Measurements from ENCODE around the gene LGALS7.

The LGALS7 gene

GRCh38 chr19:38739440-38740256, 33.7 kb downstream of the LGALS7 start:
- DNase-seq (ENCODE audit: low read depth), result no peak

- no peak for DNase-seq (ENCODE audit: low read depth)
Measured at GRCh38 chr19:38737921-38738737, 35.2 kb downstream of the LGALS7 start.

- no peak for DNase-seq (ENCODE audit: low read depth)
Measured at GRCh38 chr19:38737281-38737865, 35.9 kb downstream of the LGALS7 start.

- DNase-seq (ENCODE audit: low read depth), result no peak
Measured at GRCh38 chr19:38736413-38737280, 36.7 kb downstream of the LGALS7 start.

- DNase-seq (ENCODE audit: low read depth), result no peak
Measured at GRCh38 chr19:38736036-38736412, 37.3 kb downstream of the LGALS7 start.

- no peak for DNase-seq (ENCODE audit: low read depth)
Measured at GRCh38 chr19:38735257-38735686, 38.0 kb downstream of the LGALS7 start.

- no peak for DNase-seq (ENCODE audit: low read depth)
Measured at GRCh38 chr19:38734426-38735256, 38.7 kb downstream of the LGALS7 start.

- no peak for DNase-seq (ENCODE audit: low read depth)
Measured at GRCh38 chr19:38734176-38734425, 39.2 kb downstream of the LGALS7 start.

GRCh38 chr19:38733493-38734175, 39.7 kb downstream of the LGALS7 start:
- DNase-seq (ENCODE audit: low read depth), result no peak

GRCh38 chr19:38733241-38733492, 40.1 kb downstream of the LGALS7 start:
- DNase-seq (ENCODE audit: low read depth), result no peak

- no peak for DNase-seq (ENCODE audit: low read depth)
Measured at GRCh38 chr19:38731654-38732301, 41.5 kb downstream of the LGALS7 start.

- no peak for DNase-seq (ENCODE audit: low read depth)
Measured at GRCh38 chr19:38730731-38731589, 42.4 kb downstream of the LGALS7 start.

- DNase-seq (ENCODE audit: low read depth), result no peak
Measured at GRCh38 chr19:38730470-38730730, 42.9 kb downstream of the LGALS7 start.

- no peak for DNase-seq (ENCODE audit: low read depth)
Measured at GRCh38 chr19:38729653-38730469, 43.5 kb downstream of the LGALS7 start.

GRCh38 chr19:38728752-38729541, 44.4 kb downstream of the LGALS7 start:
- no peak for DNase-seq (ENCODE audit: low read depth)

GRCh38 chr19:38727868-38728660, 45.3 kb downstream of the LGALS7 start:
- no peak for DNase-seq (ENCODE audit: low read depth)

- DNase-seq (ENCODE audit: low read depth), result no peak
Measured at GRCh38 chr19:38727306-38727867, 45.9 kb downstream of the LGALS7 start.
